H1 (cell line): ENCODE measurements around the gene MSI2. TPM values are rescaled to one million over a fixed set of nuclear protein-coding genes. Genes with fewer than 3 reads are reported as not detected.

Experiments
- CTCF ChIA-PET: fragments of 300-600 bp; sonication (Branson Sonifier 250); formaldehyde crosslinking; loops from one replicate; lab custom pipeline; 2021; ENCODE audit not compliant: partially characterized antibody; lab: Charles Lee
- POLR2A ChIA-PET: fragments of 300-600 bp; sonication (Branson Sonifier 250); formaldehyde crosslinking; loops from one replicate; lab custom pipeline; 2021; ENCODE audit warnings: inconsistent platforms; ENCODE audit not compliant: partially characterized antibody; lab: Charles Lee
- DNase-seq, 2 experiments: peaks; one replicate each; pipeline versions ENCODE4 v3.0.0 to v3.0.0-alpha.2; 2010 to 2022; ENCODE audit warnings: low spot score in 2 of 2, low read depth in 1 of 2, mixed read lengths in 1 of 2
- FAIRE-seq: peaks from 2 replicates; lab custom pipeline; 2011; peaks lifted over from hg19 to GRCh38; lab: Jason Lieb, UNC
- H2AFZ ChIP-seq: 2 replicates; pipeline ENCODE4 v1.8.1; 2012; ENCODE audit warnings: low read length, inconsistent platforms
- H2AK5ac ChIP-seq: 2 replicates; pipeline ENCODE4 v1.6.1; 2013; ENCODE audit warnings: low read depth, low read length
- H2BK120ac ChIP-seq: replicated peaks from 2 replicates; pipeline ENCODE3; 2013; ENCODE audit warnings: low read depth, low read length, inconsistent platforms
- H2BK12ac ChIP-seq: 2 replicates; pipeline ENCODE4 v1.6.1; 2013; ENCODE audit warnings: low read depth, low read length
- H2BK15ac ChIP-seq: 2 replicates; pipeline ENCODE4 v1.6.1; 2013; ENCODE audit warnings: low read length
- H2BK20ac ChIP-seq: 2 replicates; pipeline ENCODE4 v1.6.1; 2013; ENCODE audit warnings: low read length
- H2BK5ac ChIP-seq: 2 replicates; pipeline ENCODE4 v1.6.1; 2013; ENCODE audit warnings: low read depth, low read length
- H3K14ac ChIP-seq: 2 replicates; pipeline ENCODE4 v1.6.1; 2013; ENCODE audit warnings: inconsistent platforms; ENCODE audit not compliant: insufficient read length
- H3K18ac ChIP-seq: 2 replicates; pipeline ENCODE4 v1.6.1; 2013; ENCODE audit warnings: low read length; ENCODE audit errors: extremely low read depth
- H3K23ac ChIP-seq: 2 replicates; pipeline ENCODE4 v1.6.1; 2013; ENCODE audit warnings: inconsistent platforms; ENCODE audit not compliant: insufficient read length
- H3K23me2 ChIP-seq: 2 replicates; pipeline ENCODE4 v1.6.1; 2013; ENCODE audit warnings: low read depth, low read length
- H3K27ac ChIP-seq: 2 replicates; pipeline ENCODE4 v1.6.1; 2011; ENCODE audit warnings: low read depth, low read length, inconsistent platforms
- H3K27me3 ChIP-seq, 4 experiments: replicated peaks in 1 of 4; 1 replicate in 1 of 4; 2 replicates in 3 of 4; pipeline versions ENCODE4 v1.6.1 to v1.8.1; 2011 to 2013; ENCODE audit warnings: low read length in 3 of 4, mild to moderate bottlenecking in 3 of 4, inconsistent platforms in 2 of 4, mixed read lengths in 2 of 4, moderate library complexity in 1 of 4; ENCODE audit not compliant: control insufficient read depth in 3 of 4, insufficient read depth in 3 of 4; ENCODE audit errors: extremely low read depth in 1 of 4
- H3K36me3 ChIP-seq, 4 experiments: 2 replicates each; pipeline versions ENCODE4 v1.6.1 to v1.8.1; 2011 to 2013; ENCODE audit warnings: mild to moderate bottlenecking in 4 of 4, low read length in 3 of 4, moderate library complexity in 2 of 4, control low read depth in 1 of 4, inconsistent platforms in 1 of 4; ENCODE audit not compliant: insufficient read depth in 4 of 4, control insufficient read depth in 2 of 4
- H3K4ac ChIP-seq: replicated peaks from 2 replicates; pipeline ENCODE3; 2013; ENCODE audit warnings: low read length, low read depth, mixed read lengths, inconsistent platforms; ENCODE audit not compliant: insufficient read length
- H3K4me1 ChIP-seq, 4 experiments: replicated peaks in 1 of 4; 1 replicate in 1 of 4; 2 replicates in 3 of 4; pipeline versions ENCODE4 v1.6.1 to v1.8.1; 2011 to 2013; ENCODE audit warnings: low read length in 3 of 4, inconsistent platforms in 2 of 4, mixed read lengths in 1 of 4; ENCODE audit not compliant: insufficient read depth in 4 of 4, control insufficient read depth in 3 of 4
- H3K4me2 ChIP-seq, 2 experiments: 2 replicates each; pipeline versions ENCODE4 v1.6.1 to v1.8.1; 2011 to 2013; ENCODE audit warnings: low read depth in 2 of 2, low read length in 2 of 2, control low read depth in 1 of 2, inconsistent platforms in 1 of 2, mild to moderate bottlenecking in 1 of 2; ENCODE audit not compliant: insufficient read depth in 1 of 2
- H3K4me3 ChIP-seq, 4 experiments: fragments of 200-600, 300-600 bp in 1 of 4; sonication (generic), shearing (Covaris generic), sonication (Bioruptor Twin) in 1 of 4; 2 replicates each; pipeline versions ENCODE4 v1.5.1 to v1.8.1; 2011 to 2016; ENCODE audit warnings: low read length in 4 of 4, low read depth in 3 of 4, control low read depth in 2 of 4, inconsistent platforms in 2 of 4, mild to moderate bottlenecking in 2 of 4, mixed read lengths in 1 of 4, moderate library complexity in 1 of 4; ENCODE audit not compliant: insufficient read depth in 2 of 4; ENCODE audit errors: extremely low read depth in 1 of 4
- H3K56ac ChIP-seq: replicated peaks from 2 replicates; pipeline ENCODE3; 2013; ENCODE audit warnings: low read depth, mild to moderate bottlenecking, mixed read lengths, low read length, inconsistent platforms; ENCODE audit not compliant: insufficient read length
- H3K79me1 ChIP-seq: 2 replicates; pipeline ENCODE4 v1.6.1; 2013; ENCODE audit warnings: low read depth, low read length, control low read depth
- H3K79me2 ChIP-seq, 2 experiments: 2 replicates each; pipeline versions ENCODE4 v1.6.1 to v1.8.1; 2012 to 2013; ENCODE audit warnings: low read length in 2 of 2, mild to moderate bottlenecking in 2 of 2, inconsistent platforms in 1 of 2; ENCODE audit not compliant: insufficient read depth in 2 of 2, control insufficient read depth in 1 of 2
- H3K9ac ChIP-seq, 4 experiments: replicated peaks in 1 of 4; 1 replicate in 1 of 4; 2 replicates in 3 of 4; pipeline versions ENCODE4 v1.6.1 to v1.8.1; 2011 to 2013; ENCODE audit warnings: low read depth in 3 of 4, low read length in 3 of 4, control low read depth in 2 of 4, mild to moderate bottlenecking in 2 of 4, moderate library complexity in 2 of 4, inconsistent platforms in 1 of 4; ENCODE audit errors: extremely low read depth in 1 of 4
- H3K9me3 ChIP-seq, 2 experiments: 2 replicates each; pipeline versions ENCODE4 v1.6.1 to v1.8.1; 2012 to 2013; ENCODE audit warnings: mild to moderate bottlenecking in 2 of 2, moderate library complexity in 2 of 2, control low read depth in 1 of 2, inconsistent platforms in 1 of 2, low read depth in 1 of 2, low read length in 1 of 2, mixed read lengths in 1 of 2; ENCODE audit not compliant: insufficient read depth in 2 of 2
- H4K20me1 ChIP-seq, 2 experiments: replicated peaks in 1 of 2; 2 replicates each; pipeline versions ENCODE3 to v1.8.1; 2011 to 2013; ENCODE audit warnings: inconsistent platforms in 2 of 2, low read length in 2 of 2, mild to moderate bottlenecking in 1 of 2; ENCODE audit not compliant: insufficient read depth in 2 of 2, control insufficient read depth in 1 of 2
- H4K5ac ChIP-seq: 2 replicates; pipeline ENCODE4 v1.6.1; 2013; ENCODE audit warnings: low read length, low read depth, mixed read lengths, inconsistent platforms; ENCODE audit not compliant: insufficient read length
- H4K8ac ChIP-seq: 2 replicates; pipeline ENCODE4 v1.8.0; 2013; ENCODE audit warnings: mild to moderate bottlenecking, moderate library complexity, low read length, inconsistent platforms; ENCODE audit not compliant: insufficient read depth; ENCODE audit errors: extremely low read depth
- H4K91ac ChIP-seq: replicated peaks from 2 replicates; pipeline ENCODE3; 2013; ENCODE audit warnings: low read length, mixed read lengths, inconsistent platforms; ENCODE audit not compliant: insufficient read length
- CEBPB ChIP-seq: IDR thresholded peaks from 2 replicates; pipeline ENCODE4 v1.6.1; 2012; ENCODE audit warnings: low read depth, low read length
- EGR1 ChIP-seq: IDR thresholded peaks from 2 replicates; pipeline ENCODE4 v1.6.1; 2011; ENCODE audit warnings: low read depth, low read length, borderline replicate concordance
- EP300 ChIP-seq, 2 experiments: IDR thresholded peaks; 1 replicate in 1 of 2; 2 replicates in 1 of 2; pipeline ENCODE4 v1.6.1; 2011 to 2012; ENCODE audit warnings: low read depth in 2 of 2, low read length in 2 of 2, mild to moderate bottlenecking in 2 of 2, borderline replicate concordance in 1 of 2, inconsistent platforms in 1 of 2, moderate library complexity in 1 of 2
- FOSL1 ChIP-seq: IDR thresholded peaks from 2 replicates; pipeline ENCODE4 v1.6.1; 2011; ENCODE audit warnings: mild to moderate bottlenecking, low read depth, low read length, moderate library complexity; ENCODE audit not compliant: insufficient read depth
- HDAC6 ChIP-seq: IDR thresholded peaks from one replicate; pipeline ENCODE4 v1.7.1; 2012; ENCODE audit warnings: low read depth, mild to moderate bottlenecking, inconsistent platforms, low read length, moderate library complexity
- KDM1A ChIP-seq: fragments of 200-600, 300-600 bp; sonication (generic); IDR thresholded peaks from 2 replicates; pipeline ENCODE4 v1.7.1; 2016; ENCODE audit warnings: mild to moderate bottlenecking, low read length, borderline replicate concordance
- MAFK ChIP-seq: IDR thresholded peaks from 2 replicates; pipeline ENCODE4 v1.6.1; 2012; ENCODE audit warnings: low read depth, mild to moderate bottlenecking, improper control_type of control experiment, low read length
- POU5F1 ChIP-seq: IDR thresholded peaks from 2 replicates; pipeline ENCODE4 v1.6.1; 2011; ENCODE audit warnings: low read depth, mild to moderate bottlenecking, low read length, moderate library complexity
- RBBP5 ChIP-seq: IDR thresholded peaks from 2 replicates; pipeline ENCODE4 v1.7.1; 2012; ENCODE audit warnings: low read depth, mild to moderate bottlenecking, inconsistent platforms, low read length, moderate library complexity, borderline replicate concordance
- SIX5 ChIP-seq: IDR thresholded peaks from 2 replicates; pipeline ENCODE4 v1.6.1; 2011; ENCODE audit warnings: mild to moderate bottlenecking, low read depth, low read length
- SP2 ChIP-seq: IDR thresholded peaks from 2 replicates; pipeline ENCODE4 v1.6.1; 2012; ENCODE audit warnings: mild to moderate bottlenecking, low read length, inconsistent platforms
- SUZ12 ChIP-seq: fragments of 200-600 bp; sonication (generic); IDR thresholded peaks from 2 replicates; pipeline ENCODE4 v1.6.1; 2012; ENCODE audit warnings: mild to moderate bottlenecking, inconsistent platforms, low read length, moderate library complexity, mixed read lengths
- WGBS, 2 experiments: shearing (Covaris generic) in 1 of 2; methylation state at CpG; one replicate each; pipeline versions ENCODE4 v1.1.6 to v1.1.7; 2013 to 2015; ENCODE audit warnings: low lambda C conversion rate in 2 of 2, mixed read lengths in 2 of 2, inconsistent platforms in 1 of 2, low coverage in 1 of 2, missing lambda C conversion rate in 1 of 2; ENCODE audit not compliant: insufficient replicate concordance in 2 of 2, insufficient coverage in 1 of 2, insufficient read length in 1 of 2; ENCODE audit errors: extremely low coverage in 1 of 2, missing lambda C conversion rate in 1 of 2; 5-methylcytosine and 5-hydroxymethylcytosine counted together
- polyA plus RNA-seq, 7 experiments: library from polyadenylated mRNA; depleted of rRNA in 3 of 7; stranded (reverse) in 5 of 7; unstranded in 2 of 7; fragments of >200 nt in 5 of 7; fragments of 200-250 nt in 2 of 7; gene quantifications; 1 replicate in 5 of 7; 2 replicates in 1 of 7; 4 replicates in 1 of 7; pipeline versions ENCODE4 v1.2.1 to v1.2.3, GENCODE V29; 2011 to 2013; ENCODE audit warnings: missing spikeins in 2 of 7, mixed read lengths in 2 of 7
- total RNA-seq: library from RNA; stranded (reverse); fragmentation: NEBNext Ultra II Directional; extraction: Animal tissue kit (Norgen Biotek cat#: 25700); gene quantifications from 2 replicates; pipeline ENCODE4 v1.2.1, GENCODE V29; 2021

MSI2 gene
- total and polyA plus RNA-seq, 2 of the 8 experiments (the other 6 are each of a cell fraction or from before 2014, with no cell fraction given): 36.7 to 80.6 TPM

GRCh38 chr17:57355090-57355859 is 99.0 kb downstream of the MSI2 start:
- Histone ChIP-seq H2BK5ac (no peak overlapping the region), H3K14ac (no peak overlapping the region), H3K56ac (no peak overlapping the region), H3K4me3 (no peak overlapping the region), H3K4me1 (peaks cover 2 to 10% (median 5%) of the 10 kb centered on the region in 4 experiments; a peak in 5 of 7 replicates), H3K4me2 (no peak overlapping the region), H3K36me3 (0 out of 8 replicates have a peak, but pooled peaks cover 0 to 3% (median 0%) of the 10 kb centered on the region in 4 experiments), H4K5ac (no peak overlapping the region), H4K91ac (no peak overlapping the region), H3K4ac (no peak overlapping the region), H2AK5ac (no peak overlapping the region), H3K23ac (no peak overlapping the region), H4K8ac (no peak overlapping the region), H3K23me2 (no peaks in the 10 kb centered on the region; the same call in 1 of the 2 replicates), H4K20me1 (peaks cover 0 to 5% of the 10 kb centered on the region in 2 experiments), H3K79me2 (peaks cover 3 to 75% of the 10 kb centered on the region in 2 experiments; a peak in 3 of 4 replicates), H2BK15ac (no peak overlapping the region), H3K9me3 (no peaks in the 10 kb centered on the region), H2BK20ac (no peak overlapping the region), H3K18ac (no peak overlapping the region), H2BK12ac (no peak overlapping the region), H2BK120ac (no peak overlapping the region), H3K9ac (no peak overlapping the region), H3K27ac (no peak overlapping the region), H3K79me1 (peaks cover 17% of the 10 kb centered on the region), H2AFZ (no peak overlapping the region), H3K27me3 (no peaks in the 10 kb centered on the region)
- WGBS, 2 experiments: 89% methylated on average over 6 of the region's 6 CpGs; no CpG with 5 or more reads in 1 of the 2 experiments
- no peak for DNase-seq
- FAIRE-seq: no peak
- POLR2A ChIA-PET: interaction anchor here (0.6 kb wide), 1 partner anchor 132 kb away, joined by 3 read pairs; no protein-coding TSS in a partner anchor
- CTCF ChIA-PET: interaction anchor here (0.6 to 2.0 kb wide), 4 partner anchors 10 to 76 kb away, joined by 3 to 4 read pairs (median 4); no protein-coding TSS in a partner anchor
- TF ChIP-seq FOSL1 (no peak), RBBP5 (no peak), SIX5 (no peak), POU5F1 (no peak), MAFK (no peak), EGR1 (no peak), CEBPB (no peak), EP300 (IDR thresholded peaks at IDR 0.05; ENCODE audit: borderline replicate concordance in 1 of 2, low read depth in 2 of 2, low read length in 2 of 2) (no peak), HDAC6 (no peak), KDM1A (no peak), SP2 (no peak), SUZ12 (no peak)
